IMR-90 (cell line): ENCODE results near the gene TEX53. TPM values are rescaled to one million over a fixed set of nuclear protein-coding genes. Genes with fewer than 3 reads are reported as not detected.

Source experiments
- ATAC-seq: fragments of 200-7000 bp; cut with Tn5 transposase; 2 replicates; pipeline ENCODE4 v1.9.1; 2020; ENCODE audit warnings: low read depth, mild to moderate bottlenecking, moderate library complexity
- BruUV-seq: library from RNA; stranded (reverse); fragments of 400-500 nt; replicated peaks from 2 replicates; lab custom pipeline; 2021; lab: Mats Ljungman, UMichigan
- CTCF ChIA-PET: fragments of 300-600 bp; formaldehyde crosslinking; extraction: SDS; loops from one replicate; lab custom pipeline; 2021; ENCODE audit warnings: antibody characterized with exemption; lab: Yijun Ruan, JAX
- POLR2A ChIA-PET: fragments of 300-600 bp; sonication (Branson Sonifier 250); formaldehyde crosslinking; loops from one replicate; lab custom pipeline; 2022; ENCODE audit warnings: antibody characterized with exemption; ENCODE audit not compliant: unreplicated experiment; lab: Charles Lee
- DNase-seq: peaks from one replicate; pipeline ENCODE4 v3.0.0; 2013
- H2AFZ ChIP-seq: replicated peaks from 2 replicates; pipeline ENCODE3; 2013; ENCODE audit warnings: low read length, mild to moderate bottlenecking; ENCODE audit not compliant: poor library complexity
- H2AK5ac ChIP-seq: 2 replicates; pipeline ENCODE4 v1.6.1; 2013; ENCODE audit warnings: low read depth, low read length, inconsistent platforms
- H2AK9ac ChIP-seq: replicated peaks from 2 replicates; pipeline ENCODE3; 2013; ENCODE audit warnings: mild to moderate bottlenecking, low read depth, low read length, moderate library complexity; ENCODE audit not compliant: poor library complexity
- H2BK120ac ChIP-seq: 2 replicates; pipeline ENCODE4 v1.6.1; 2013; ENCODE audit warnings: low read depth, low read length, inconsistent platforms
- H2BK15ac ChIP-seq: 3 replicates; pipeline ENCODE4 v1.6.1; 2013; ENCODE audit warnings: low read depth, low read length, inconsistent platforms
- H2BK20ac ChIP-seq: 2 replicates; pipeline ENCODE4 v1.6.1; 2013; ENCODE audit warnings: low read depth, mild to moderate bottlenecking, inconsistent platforms, low read length, moderate library complexity
- H2BK5ac ChIP-seq: 2 replicates; pipeline ENCODE4 v1.6.1; 2013; ENCODE audit warnings: mild to moderate bottlenecking, low read depth, low read length, inconsistent platforms; ENCODE audit not compliant: poor library complexity, severe bottlenecking
- H3K14ac ChIP-seq: replicated peaks from 2 replicates; pipeline ENCODE4 v1.6.1; 2013; ENCODE audit warnings: low read depth, low read length, inconsistent platforms
- H3K18ac ChIP-seq: 2 replicates; pipeline ENCODE4 v1.6.1; 2013; ENCODE audit warnings: low read depth, low read length, control low read depth
- H3K23ac ChIP-seq: 2 replicates; pipeline ENCODE4 v1.6.1; 2013; ENCODE audit warnings: low read depth, low read length, inconsistent platforms
- H3K27ac ChIP-seq: 2 replicates; pipeline ENCODE4 v1.5.1; 2013; ENCODE audit warnings: mild to moderate bottlenecking, control low read depth, low read length; ENCODE audit not compliant: insufficient read depth
- H3K27me3 ChIP-seq: 2 replicates; pipeline ENCODE4 v1.6.1; 2013; ENCODE audit warnings: low read length; ENCODE audit not compliant: control insufficient read depth, insufficient read depth
- H3K36me3 ChIP-seq: 2 replicates; pipeline ENCODE4 v1.6.1; 2013; ENCODE audit warnings: low read length, mixed read lengths; ENCODE audit not compliant: control insufficient read depth, insufficient read depth
- H3K4ac ChIP-seq: 2 replicates; pipeline ENCODE4 v1.6.1; 2013; ENCODE audit warnings: low read depth, low read length, inconsistent platforms
- H3K4me1 ChIP-seq: 2 replicates; pipeline ENCODE4 v1.6.1; 2013; ENCODE audit warnings: low read length, mixed read lengths; ENCODE audit not compliant: control insufficient read depth, insufficient read depth
- H3K4me2 ChIP-seq: 2 replicates; pipeline ENCODE4 v1.6.1; 2013; ENCODE audit warnings: low read depth, mild to moderate bottlenecking, control low read depth, low read length, moderate library complexity
- H3K4me3 ChIP-seq: 2 replicates; pipeline ENCODE4 v1.5.1; 2013; ENCODE audit warnings: low read depth, mild to moderate bottlenecking, control low read depth, low read length, moderate library complexity; ENCODE audit not compliant: insufficient read depth
- H3K56ac ChIP-seq: 2 replicates; pipeline ENCODE4 v1.6.1; 2013; ENCODE audit warnings: low read length, inconsistent platforms; ENCODE audit not compliant: insufficient read depth; ENCODE audit errors: extremely low read depth
- H3K79me1 ChIP-seq, 2 experiments: 2 replicates each; pipeline ENCODE4 v1.6.1; 2013; ENCODE audit warnings: low read length in 2 of 2, inconsistent platforms in 1 of 2, low read depth in 1 of 2
- H3K9ac ChIP-seq: 2 replicates; pipeline ENCODE4 v1.6.1; 2013; ENCODE audit warnings: low read depth, low read length, control low read depth
- H3K9me1 ChIP-seq: 2 replicates; pipeline ENCODE4 v1.6.1; 2013; ENCODE audit warnings: low read length, inconsistent platforms; ENCODE audit not compliant: insufficient read depth
- H3K9me3 ChIP-seq: 2 replicates; pipeline ENCODE4 v1.6.1; 2013; ENCODE audit warnings: low read length; ENCODE audit not compliant: control insufficient read depth, insufficient read depth
- H4K20me1 ChIP-seq: 2 replicates; pipeline ENCODE4 v1.6.1; 2013; ENCODE audit warnings: low read length, inconsistent platforms; ENCODE audit not compliant: insufficient read depth
- H4K5ac ChIP-seq: 2 replicates; pipeline ENCODE4 v1.6.1; 2013; ENCODE audit warnings: mild to moderate bottlenecking, low read depth, low read length, control low read depth
- H4K8ac ChIP-seq, 2 experiments: 2 replicates each; pipeline ENCODE4 v1.6.1; 2013; ENCODE audit warnings: low read depth in 2 of 2, low read length in 2 of 2, control low read depth in 1 of 2, inconsistent platforms in 1 of 2
- H4K91ac ChIP-seq: 2 replicates; pipeline ENCODE4 v1.6.1; 2013; ENCODE audit warnings: low read depth, low read length, inconsistent platforms; ENCODE audit not compliant: insufficient read depth
- CEBPB ChIP-seq: IDR thresholded peaks from 2 replicates; pipeline ENCODE4 v1.6.1; 2012; ENCODE audit warnings: low read depth, low read length, improper control_type of control experiment
- MAZ ChIP-seq: IDR thresholded peaks from 2 replicates; pipeline ENCODE4 v1.6.1; 2012; ENCODE audit warnings: low read depth, mild to moderate bottlenecking, low read length, improper control_type of control experiment, moderate library complexity, borderline replicate concordance
- NFE2L2 ChIP-seq: fragments of 150-350 bp; IDR thresholded peaks from 2 replicates; pipeline ENCODE4 v1.6.1; 2016; ENCODE audit warnings: low read depth, mild to moderate bottlenecking, low read length
- RAD21 ChIP-seq: IDR thresholded peaks from 2 replicates; pipeline ENCODE4 v1.6.1; 2012; ENCODE audit warnings: low read length, improper control_type of control experiment
- dilution Hi-C: fragments of 300-500 bp; cut with HindIII; formaldehyde crosslinking; loops from one replicate; pipeline ENCODE4 v1.14.3; 2018; ENCODE audit warnings: low sequenced_read_pairs; ENCODE audit not compliant: unreplicated experiment
- in situ Hi-C: fragments of 300-500 bp; cut with MboI; formaldehyde crosslinking; loops from 3 replicates; pipeline ENCODE4 v1.14.3; 2019; ENCODE audit warnings: low sequenced_read_pairs, inconsistent platforms, mixed read lengths
- intact Hi-C: fragments of 100-400 bp; cut with micrococcal nuclease; formaldehyde crosslinking; loops from 2 replicates; pipeline ENCODE4 v1.10.0; 2022
- microRNA-seq, 2 experiments: library from miRNA; stranded (forward) in 1 of 2; unstranded in 1 of 2; fragments of 10-50 nt in 1 of 2; fragments of <30 nt in 1 of 2; gene quantifications in 1 of 2; microRNA quantifications in 1 of 2; one replicate each; pipeline versions ENCODE3 to v1.1.0; 2013 to 2020; ENCODE audit not compliant: insufficient read depth in 1 of 2, insufficient read length in 1 of 2, unreplicated experiment in 1 of 2
- polyA plus RNA-seq, 3 experiments: library from polyadenylated mRNA; depleted of rRNA; stranded (reverse); fragments of >200 nt; gene quantifications; 2 replicates each; pipeline ENCODE4 v1.2.3, GENCODE V29; 2012; ENCODE audit warnings: low replicate concordance in 1 of 3
- small RNA-seq, 5 experiments: library from RNA; depleted of rRNA; stranded (forward); fragments of <200 nt; gene quantifications; one replicate each; pipeline ENCODE3, GENCODE V24; 2012
- total RNA-seq: library from RNA; depleted of rRNA; stranded (reverse); fragments of >200 nt; gene quantifications from 2 replicates; pipeline ENCODE4 v1.2.3, GENCODE V29; 2012; rRNA removed

The TEX53 gene
- total and polyA plus RNA-seq, 2 of the 4 experiments (the other 2 are of a cell fraction), result not detected

GRCh38 chr9:114606597-114607207 is 50.9 kb downstream of the TEX53 start:
- BruUV-seq, result no TSS peak

More at GRCh38 chr9:114606597-114607207, 50.9 kb downstream of the TEX53 start:
- no peaks in the 10 kb centered on the region for H3K36me3 ChIP-seq
- TF ChIP-seq MAZ (no peak), CEBPB (peak; percentile 44; the same call in 1 of the 2 replicates), RAD21 (no peak), NFE2L2 (peak; percentile 24; the same call in 1 of the 2 replicates)
- H4K20me1 ChIP-seq, result no peaks in the 10 kb centered on the region
- intact Hi-C loops, result no loop called here
- no peak overlapping the region for H3K23ac ChIP-seq
- ATAC-seq (no peak), DNase-seq (peak; percentile 78)
- H3K27me3 ChIP-seq, result no peaks in the 10 kb centered on the region
- CTCF ChIA-PET, result no interaction called here
- no peak overlapping the region for H3K27ac ChIP-seq
- no peak overlapping the region for H3K18ac ChIP-seq
- peaks cover 5% of the 10 kb centered on the region; the same call in 1 of the 2 replicates for H3K4me1 ChIP-seq
- H4K8ac ChIP-seq, result no peak overlapping the region
- no peak overlapping the region for H2BK120ac ChIP-seq
- no peak overlapping the region for H3K4me3 ChIP-seq
- no peak overlapping the region for H2AFZ ChIP-seq
- H4K91ac ChIP-seq, result no peak overlapping the region
- H3K14ac ChIP-seq, result no peak overlapping the region
- in situ Hi-C loops, result no loop called here
- dilution Hi-C loops, result no loop called here
- H2BK20ac ChIP-seq, result no peak overlapping the region
- H3K4me2 ChIP-seq, result no peak overlapping the region
- no peak overlapping the region for H2AK5ac ChIP-seq
- no peak overlapping the region for H3K4ac ChIP-seq
- no peak overlapping the region for H3K9ac ChIP-seq
- H3K79me1 ChIP-seq, result peaks cover 3 to 8% of the 10 kb centered on the region in 2 experiments; a peak in 3 of 4 replicates
- no peaks in the 10 kb centered on the region; the same call in 1 of the 2 replicates for H3K9me3 ChIP-seq
- H3K56ac ChIP-seq, result no peak overlapping the region
- POLR2A ChIA-PET, result interaction anchor here (0.5 to 0.6 kb wide), 2 partner anchors 9 to 46 kb away, joined by 3 to 4 read pairs; no protein-coding TSS in a partner anchor
- H2BK5ac ChIP-seq, result no peak overlapping the region
- no peaks in the 10 kb centered on the region for H3K9me1 ChIP-seq
- H4K5ac ChIP-seq, result no peak overlapping the region
- no peak overlapping the region for H2AK9ac ChIP-seq
- no peak overlapping the region for H2BK15ac ChIP-seq

Small RNA genes within 50 kb of the gene (microRNA-seq; reads per million reads assigned to microRNA genes)
- not detected for gene RF00019 (ENCODE audit: insufficient read depth, insufficient read length)

Small RNA genes within 50 kb of the gene (small RNA-seq; reads per million reads assigned to genes)
- gene RF00019, result 0 reads per million in 5 experiments

Other genes starting within 250 kb of the TEX53 start
- 0.18 and 0.28 TPM in 2 replicates for gene WHRN, start 152.3 kb downstream of the TEX53 start, total RNA-seq
- gene WHRN, start 152.3 kb downstream of the TEX53 start, polyA plus RNA-seq (2012; rRNA removed), result 2.6 and 2.8 TPM in 2 replicates
- gene ATP6V1G1, start 70.0 kb downstream of the TEX53 start, total RNA-seq, result 52.0 and 80.3 TPM in 2 replicates
- 64.2 and 70.9 TPM in 2 replicates for gene ATP6V1G1, start 70.0 kb downstream of the TEX53 start, polyA plus RNA-seq (2012; rRNA removed)
- gene TMEM268, start 46.5 kb downstream of the TEX53 start, total RNA-seq, result 2.7 and 2.8 TPM in 2 replicates
- 3.7 and 4.9 TPM in 2 replicates for gene TMEM268, start 46.5 kb downstream of the TEX53 start, polyA plus RNA-seq (2012; rRNA removed)
- not detected in 2 replicates for gene TEX48, start 24.4 kb upstream of the TEX53 start, total RNA-seq
- not detected in 2 replicates for gene TEX48, start 24.4 kb upstream of the TEX53 start, polyA plus RNA-seq (2012; rRNA removed)
- under 0.01 and 0.18 TPM in 2 replicates for gene TNFSF15, start 148.2 kb upstream of the TEX53 start, total RNA-seq
- 0.01 and 0.03 TPM in 2 replicates for gene TNFSF15, start 148.2 kb upstream of the TEX53 start, polyA plus RNA-seq (2012; rRNA removed)